SK-N-MC (cell line): Measurements from ENCODE around the gene DHRS7C.

Experiments
- EZH2 ChIP-seq: fragments of 200-600 bp; sonication (generic); IDR thresholded peaks from one replicate; pipeline ENCODE4 v1.6.1; 2017; ENCODE audit warnings: antibody characterized with exemption
- POLR2AphosphoS5 ChIP-seq: IDR thresholded peaks from 2 replicates; pipeline ENCODE4 v1.6.1; 2012; ENCODE audit warnings: mild to moderate bottlenecking, low read depth, low read length, borderline replicate concordance

DNA sequence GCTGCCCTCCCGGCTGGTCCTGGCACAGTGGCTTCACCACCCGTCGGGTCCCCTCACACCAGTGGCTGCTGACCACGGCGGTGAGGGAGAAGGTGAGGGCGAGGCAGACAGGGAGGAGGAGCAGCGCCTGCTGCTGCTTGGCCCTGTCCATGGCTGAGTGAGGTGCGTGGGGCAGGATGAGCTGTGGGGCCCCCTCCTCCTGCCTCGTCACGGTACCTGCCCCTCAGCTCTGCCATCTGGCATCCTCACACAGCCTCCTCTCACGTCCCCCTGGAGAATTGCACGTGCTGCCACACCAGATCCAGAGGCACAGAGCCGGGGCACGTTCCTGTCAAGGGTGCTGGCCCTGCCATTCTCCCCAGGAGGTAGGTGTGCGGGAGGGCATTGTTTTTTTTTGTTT lies 30.5 kb upstream of the DHRS7C start, which contains the start of gene GSG1L2:
- no peak for TF ChIP-seq POLR2AphosphoS5
- no peak for TF ChIP-seq EZH2
